ENCODE data around the gene TMEM108. TPM values are rescaled to one million over a fixed set of nuclear protein-coding genes. Genes with fewer than 3 reads are reported as not detected.

TMEM108 gene
- total and polyA plus RNA-seq, 9 donors, result under 0.01 to 4.2 (median 0.46) TPM; not detected in 2

- WGBS, 3 donors, result 14 to 41% (median 39%) methylated on average over 1 of the region's 1 CpG
- H3K4me1 ChIP-seq (ENCODE audit: insufficient read depth), result no peaks in the 10 kb centered on the region
These were observed 231.2 kb downstream of the TMEM108 start for GRCh38 chr3:133269393-133269792.

GRCh38 chr3:133270631-133271030 is 232.4 kb downstream of the TMEM108 start:
- 45 to 59% (median 50%) methylated on average over 1 of the region's 1 CpG for WGBS, 3 donors
- H3K36me3 ChIP-seq, result no peaks in the 10 kb centered on the region
- no peak for TF ChIP-seq CTCF (IDR thresholded peaks at IDR 0.05)
- no peak for TF ChIP-seq POLR2A (IDR thresholded peaks at IDR 0.05)
- no peak for TF ChIP-seq EP300 (IDR thresholded peaks at IDR 0.05)
- no peaks in the 10 kb centered on the region for H3K4me1 ChIP-seq (ENCODE audit: insufficient read depth)
- no peaks in the 10 kb centered on the region for H3K9me3 ChIP-seq
- no peak overlapping the region for H3K4me3 ChIP-seq
- no peak for DNase-seq
- intact Hi-C loops (cut with DNase I), result no loop called here
- no peaks in the 10 kb centered on the region for H3K27me3 ChIP-seq
- H3K27ac ChIP-seq, result no peak overlapping the region

More at GRCh38 chr3:133269393-133269792, 231.2 kb downstream of the TMEM108 start:
- Histone ChIP-seq H3K4me3 (no peak overlapping the region), H3K36me3 (no peaks in the 10 kb centered on the region), H3K27me3 (no peaks in the 10 kb centered on the region), H3K27ac (no peak overlapping the region), H3K9me3 (no peaks in the 10 kb centered on the region)
- intact Hi-C loops (cut with DNase I), result no loop called here
- DNase-seq, result no peak
- TF ChIP-seq CTCF (IDR thresholded peaks at IDR 0.05), result no peak
- no peak for TF ChIP-seq EP300 (IDR thresholded peaks at IDR 0.05)
- TF ChIP-seq POLR2A (IDR thresholded peaks at IDR 0.05), result no peak

GRCh38 chr3:133271042-133271441 is 232.9 kb downstream of the TMEM108 start:
- TF ChIP-seq CTCF (IDR thresholded peaks at IDR 0.05) (no peak), EP300 (IDR thresholded peaks at IDR 0.05) (no peak)
- no peak overlapping the region for H3K27ac ChIP-seq
- WGBS, 3 donors, result 92% methylated on average over 3 of the region's 3 CpGs
- no peaks in the 10 kb centered on the region for H3K9me3 ChIP-seq
- intact Hi-C loops (cut with DNase I), result no loop called here
- no peaks in the 10 kb centered on the region for H3K27me3 ChIP-seq
- no peaks in the 10 kb centered on the region for H3K36me3 ChIP-seq
- no peak for DNase-seq
- no peak overlapping the region for H3K4me3 ChIP-seq
- no peaks in the 10 kb centered on the region for H3K4me1 ChIP-seq (ENCODE audit: insufficient read depth)

- Histone ChIP-seq H3K27me3 (no peaks in the 10 kb centered on the region), H3K4me1 (ENCODE audit: insufficient read depth) (no peaks in the 10 kb centered on the region), H3K36me3 (no peaks in the 10 kb centered on the region), H3K27ac (no peak overlapping the region), H3K9me3 (no peaks in the 10 kb centered on the region), H3K4me3 (no peak overlapping the region)
- no peak for TF ChIP-seq CTCF (IDR thresholded peaks at IDR 0.05)
- no peak for TF ChIP-seq POLR2A (IDR thresholded peaks at IDR 0.05)
- TF ChIP-seq EP300 (IDR thresholded peaks at IDR 0.05), result no peak
- 73 to 74% (median 73%) methylated on average over 4 of the region's 4 CpGs for WGBS, 3 donors
- no peak for DNase-seq
- intact Hi-C loops (cut with DNase I), result no loop called here
These were observed 233.3 kb downstream of the TMEM108 start for GRCh38 chr3:133271539-133271938.

- Histone ChIP-seq H3K4me3 (no peak overlapping the region), H3K4me1 (ENCODE audit: insufficient read depth) (no peaks in the 10 kb centered on the region), H3K27me3 (no peaks in the 10 kb centered on the region), H3K36me3 (no peaks in the 10 kb centered on the region), H3K27ac (no peak overlapping the region), H3K9me3 (no peaks in the 10 kb centered on the region)
- 65 to 70% (median 65%) methylated on average over 2 of the region's 2 CpGs for WGBS, 3 donors
- DNase-seq, result no peak
- intact Hi-C loops (cut with DNase I), result no loop called here
- no peak for TF ChIP-seq CTCF (IDR thresholded peaks at IDR 0.05)
- TF ChIP-seq POLR2A (IDR thresholded peaks at IDR 0.05), result no peak
These were observed 235.2 kb downstream of the TMEM108 start for GRCh38 chr3:133273346-133273745.
